Cardiac muscle cell (in vitro differentiated cells and primary cell): ENCODE results near the gene CMSS1. TPM values are rescaled to one million over a fixed set of nuclear protein-coding genes. Genes with fewer than 3 reads are reported as not detected.

Source experiments
- DNase-seq, 2 donors: peaks; one replicate each; pipeline versions ENCODE4 v3.0.0 to v3.0.0-alpha.2; 2010 to 2017; ENCODE audit warnings: low read depth in 1 of 2, low spot score in 1 of 2
- H3K27ac ChIP-seq: fragments of 200-600 bp; sonication (generic); 2 replicates; pipeline ENCODE4 v1.5.1; 2016
- H3K27me3 ChIP-seq: fragments of 200-600 bp; sonication (generic); 2 replicates; pipeline ENCODE4 v1.6.0; 2016; ENCODE audit warnings: control low read depth
- H3K36me3 ChIP-seq: fragments of 200-600 bp; sonication (generic); 2 replicates; pipeline ENCODE4 v1.5.1; 2016; ENCODE audit warnings: control low read depth
- H3K4me1 ChIP-seq: fragments of 200-600 bp; sonication (generic); 2 replicates; pipeline ENCODE4 v1.8.1; 2017; ENCODE audit warnings: low read depth, mild to moderate bottlenecking, mixed run types
- H3K4me3 ChIP-seq: fragments of 200-600 bp; sonication (generic); 2 replicates; pipeline ENCODE4 v1.5.1; 2016; ENCODE audit warnings: mild to moderate bottlenecking
- H3K9me3 ChIP-seq: fragments of 200-600 bp; sonication (generic); 2 replicates; pipeline ENCODE4 v1.5.1; 2017; ENCODE audit warnings: low read depth, mild to moderate bottlenecking, control low read depth
- polyA plus RNA-seq: library from polyadenylated mRNA; unstranded; fragments of >200 nt; fragmentation: Nextera tagmentation; extraction: Ambion mirVana; gene quantifications from 2 replicates; pipeline ENCODE4 v1.2.1, GENCODE V29; 2016
- total RNA-seq: library from RNA; depleted of rRNA; stranded (reverse); fragments of >200 nt; gene quantifications from 2 replicates; pipeline ENCODE4 v1.2.3, GENCODE V29; 2016
- TF ChIP-seq, protein P1 (sequence below): IDR thresholded peaks from 2 replicates; pipeline ENCODE4 v1.5.1; 2012; ENCODE audit warnings: low read depth, mild to moderate bottlenecking, low read length

The CMSS1 gene
- total and polyA plus RNA-seq, 2 experiments from 2014 or later, result 13.1 to 32.9 TPM

DNA sequence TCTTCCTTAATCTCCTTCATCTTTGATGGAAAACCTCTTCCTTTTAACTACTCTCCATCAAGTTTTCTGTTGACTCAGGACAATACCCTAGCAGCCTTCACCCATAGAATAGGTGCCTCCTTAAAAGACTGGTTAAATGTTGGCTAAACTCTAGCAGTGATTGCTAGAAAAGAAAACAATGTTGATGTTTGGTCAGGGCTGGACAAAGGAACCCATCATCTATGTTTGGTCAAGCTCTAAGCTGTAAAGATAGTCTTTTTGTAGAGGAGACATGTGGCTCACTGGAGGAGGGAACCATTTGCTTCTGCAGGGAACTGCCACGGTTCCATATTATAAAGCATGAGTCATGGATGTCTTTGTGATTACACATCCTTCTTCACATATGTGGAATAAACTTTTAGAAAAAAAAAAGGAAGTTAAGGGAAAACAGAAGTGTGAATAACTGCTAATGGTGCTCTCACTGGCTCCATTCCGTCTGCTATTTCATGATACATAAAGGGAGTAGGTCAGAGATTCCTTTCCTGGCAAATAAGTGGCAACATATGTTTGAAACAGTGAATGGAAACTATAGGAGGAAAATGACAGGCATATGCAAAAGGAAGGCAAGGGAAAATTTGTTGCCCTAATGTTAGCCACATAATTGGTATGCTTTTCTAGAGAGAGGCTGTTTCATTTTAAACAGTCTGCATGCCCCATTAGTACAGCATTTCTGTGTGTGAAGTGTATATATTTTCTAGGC lies 78.2 kb downstream of the CMSS1 start:
- no peaks in the 10 kb centered on the region for H3K4me1 ChIP-seq
- peak in 1 of 2 donors; percentile 76 for DNase-seq
- no peak overlapping the region for H3K27ac ChIP-seq
- no peak overlapping the region for H3K4me3 ChIP-seq
- no peaks in the 10 kb centered on the region for H3K9me3 ChIP-seq
- no peaks in the 10 kb centered on the region for H3K36me3 ChIP-seq
- TF ChIP-seq, protein P1, sequence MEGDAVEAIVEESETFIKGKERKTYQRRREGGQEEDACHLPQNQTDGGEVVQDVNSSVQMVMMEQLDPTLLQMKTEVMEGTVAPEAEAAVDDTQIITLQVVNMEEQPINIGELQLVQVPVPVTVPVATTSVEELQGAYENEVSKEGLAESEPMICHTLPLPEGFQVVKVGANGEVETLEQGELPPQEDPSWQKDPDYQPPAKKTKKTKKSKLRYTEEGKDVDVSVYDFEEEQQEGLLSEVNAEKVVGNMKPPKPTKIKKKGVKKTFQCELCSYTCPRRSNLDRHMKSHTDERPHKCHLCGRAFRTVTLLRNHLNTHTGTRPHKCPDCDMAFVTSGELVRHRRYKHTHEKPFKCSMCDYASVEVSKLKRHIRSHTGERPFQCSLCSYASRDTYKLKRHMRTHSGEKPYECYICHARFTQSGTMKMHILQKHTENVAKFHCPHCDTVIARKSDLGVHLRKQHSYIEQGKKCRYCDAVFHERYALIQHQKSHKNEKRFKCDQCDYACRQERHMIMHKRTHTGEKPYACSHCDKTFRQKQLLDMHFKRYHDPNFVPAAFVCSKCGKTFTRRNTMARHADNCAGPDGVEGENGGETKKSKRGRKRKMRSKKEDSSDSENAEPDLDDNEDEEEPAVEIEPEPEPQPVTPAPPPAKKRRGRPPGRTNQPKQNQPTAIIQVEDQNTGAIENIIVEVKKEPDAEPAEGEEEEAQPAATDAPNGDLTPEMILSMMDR, result no peak
- H3K27me3 ChIP-seq, result no peaks in the 10 kb centered on the region

DNA sequence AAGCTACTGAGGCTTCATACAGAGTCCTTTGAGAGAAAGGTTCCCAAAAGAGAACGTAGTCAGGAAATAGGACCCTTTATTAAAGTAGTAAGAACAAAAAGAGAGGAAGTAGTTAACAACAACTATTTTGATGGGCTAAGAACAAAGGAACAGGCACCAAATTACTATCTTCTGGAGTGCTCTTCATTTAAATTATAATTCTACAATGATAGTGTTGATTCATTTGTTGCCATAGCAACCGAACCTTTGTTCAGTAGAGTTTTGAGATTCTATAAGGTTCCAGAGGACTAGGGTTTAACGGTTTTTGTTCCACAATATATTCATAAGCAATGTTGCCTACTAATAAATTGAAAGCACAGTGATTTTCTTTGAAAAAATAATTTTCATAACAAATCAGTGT lies 78.8 kb downstream of the CMSS1 start:
- Histone ChIP-seq H3K4me1 (no peaks in the 10 kb centered on the region), H3K27me3 (no peaks in the 10 kb centered on the region), H3K4me3 (no peak overlapping the region), H3K27ac (no peak overlapping the region), H3K36me3 (no peaks in the 10 kb centered on the region), H3K9me3 (no peaks in the 10 kb centered on the region)
- no peak for DNase-seq
- TF ChIP-seq, protein P1, result no peak

DNA sequence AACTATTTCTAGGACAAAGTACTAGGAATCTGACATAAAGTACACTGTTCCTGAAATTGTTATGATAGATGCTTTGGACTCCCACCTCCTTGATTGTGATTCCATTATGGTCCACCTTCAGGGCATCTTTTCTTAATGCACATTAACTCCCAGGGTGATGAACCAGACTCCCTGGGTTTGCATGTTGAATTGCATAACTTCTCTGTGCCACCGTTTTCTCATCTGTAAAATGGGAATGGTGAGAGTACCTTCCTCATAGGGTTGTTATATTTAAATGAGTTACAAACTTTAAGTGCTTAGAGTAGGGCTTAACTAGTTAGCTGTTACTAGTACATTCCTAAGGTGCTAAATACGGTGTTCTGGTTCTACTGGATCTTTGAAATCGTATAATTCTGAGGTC lies 81.9 kb downstream of the CMSS1 start:
- no peak for DNase-seq
- no peaks in the 10 kb centered on the region for H3K36me3 ChIP-seq
- TF ChIP-seq, protein P1, result no peak
- H3K27me3 ChIP-seq, result no peaks in the 10 kb centered on the region
- no peak overlapping the region for H3K4me3 ChIP-seq
- H3K4me1 ChIP-seq, result no peaks in the 10 kb centered on the region
- no peaks in the 10 kb centered on the region for H3K9me3 ChIP-seq
- no peak overlapping the region for H3K27ac ChIP-seq

DNA sequence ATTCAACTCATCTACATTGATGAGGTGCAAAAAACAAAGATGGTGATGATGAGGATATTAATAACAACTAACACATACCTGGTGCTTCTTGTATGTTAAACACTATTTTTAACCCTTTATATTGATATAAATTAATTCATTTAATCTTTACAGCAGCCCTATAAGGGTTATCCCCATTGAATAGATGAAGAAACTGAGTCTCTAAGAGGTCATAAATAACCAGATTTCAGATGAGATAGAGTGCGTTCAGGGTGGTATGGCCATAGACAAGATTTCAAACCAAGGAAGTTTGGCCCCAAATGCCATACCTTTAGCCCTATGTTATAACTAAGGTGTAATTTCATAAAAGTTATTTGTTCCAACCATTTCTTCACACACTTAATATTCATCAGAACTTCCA lies 82.6 kb downstream of the CMSS1 start:
- no peak for DNase-seq
- Histone ChIP-seq H3K36me3 (no peaks in the 10 kb centered on the region), H3K27me3 (no peaks in the 10 kb centered on the region), H3K27ac (no peak overlapping the region), H3K9me3 (no peaks in the 10 kb centered on the region), H3K4me1 (no peaks in the 10 kb centered on the region), H3K4me3 (no peak overlapping the region)
- TF ChIP-seq, protein P1, result no peak

DNA sequence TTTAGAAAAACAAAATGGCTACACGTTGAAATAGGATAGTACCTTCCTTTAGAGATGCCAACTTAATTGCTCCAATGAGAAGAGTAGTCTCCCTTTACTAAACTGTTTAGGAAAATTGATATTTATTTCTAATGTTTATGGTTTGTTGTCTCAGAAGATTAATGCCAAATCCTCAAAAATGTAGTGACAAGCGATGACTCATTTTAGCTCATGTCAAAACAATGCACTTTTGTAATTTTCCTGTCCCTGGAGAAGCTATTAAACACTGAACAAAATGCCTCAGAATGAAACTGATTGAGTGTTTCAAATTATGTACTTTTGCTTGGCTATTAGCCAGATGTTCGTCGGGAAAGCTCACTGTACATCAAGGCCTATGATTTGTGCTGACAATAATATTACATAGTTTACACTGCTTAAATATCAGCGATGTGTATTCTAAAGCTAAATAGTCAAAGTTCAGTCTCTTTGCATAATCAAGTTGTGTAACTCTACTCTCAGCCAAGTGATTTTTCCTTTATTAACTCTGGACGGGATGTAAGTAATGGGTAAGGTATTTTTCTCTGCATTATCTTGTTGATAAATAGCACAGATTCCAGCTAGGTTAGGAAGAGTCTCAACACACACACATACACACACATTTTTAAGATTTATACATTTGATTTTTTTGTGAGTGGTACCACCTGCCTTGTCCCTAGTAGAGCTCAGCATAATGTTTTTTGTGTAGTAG lies 83.7 kb downstream of the CMSS1 start:
- no peak overlapping the region for H3K27ac ChIP-seq

More for the DNA sequence above, 83.7 kb downstream of the CMSS1 start:
- Histone ChIP-seq H3K4me3 (no peak overlapping the region), H3K9me3 (no peaks in the 10 kb centered on the region), H3K27me3 (no peaks in the 10 kb centered on the region), H3K36me3 (no peaks in the 10 kb centered on the region), H3K4me1 (no peaks in the 10 kb centered on the region)
- TF ChIP-seq, protein P1, result no peak
- peak in 1 of 2 donors; percentile 82 for DNase-seq
